Kidney epithelial cell (primary cell): Measurements from ENCODE around the gene RBM19. TPM values are rescaled to one million over a fixed set of nuclear protein-coding genes. Genes with fewer than 3 reads are reported as not detected.

Experiments
- DNase-seq: peaks from one replicate; pipeline ENCODE4 v3.0.0-alpha.2; 2010; ENCODE audit warnings: low read depth
- H3K27me3 ChIP-seq: 2 replicates; pipeline ENCODE4 v1.6.0; 2011; ENCODE audit warnings: low read length; ENCODE audit not compliant: control insufficient read depth, insufficient read depth
- H3K36me3 ChIP-seq: 2 replicates; pipeline ENCODE4 v1.5.1; 2011; ENCODE audit warnings: low read length; ENCODE audit not compliant: control insufficient read depth, insufficient read depth
- H3K4me3 ChIP-seq: 2 replicates; pipeline ENCODE4 v1.5.1; 2011; ENCODE audit warnings: low read depth, mild to moderate bottlenecking, control low read depth, low read length
- CTCF ChIP-seq: IDR thresholded peaks from 2 replicates; pipeline ENCODE4 v1.5.1; 2011; ENCODE audit warnings: mild to moderate bottlenecking, moderate library complexity, low read length, control low read depth, inconsistent platforms; ENCODE audit not compliant: insufficient read depth, poor library complexity, severe bottlenecking
- total RNA-seq: library from RNA; depleted of rRNA; stranded (reverse); fragments of >200 nt; gene quantifications from 2 replicates; pipeline ENCODE4 v1.2.3, GENCODE V29; 2015

Gene RBM19
- total RNA-seq, 1 donor from 2014 or later = 30.9 TPM

DNA sequence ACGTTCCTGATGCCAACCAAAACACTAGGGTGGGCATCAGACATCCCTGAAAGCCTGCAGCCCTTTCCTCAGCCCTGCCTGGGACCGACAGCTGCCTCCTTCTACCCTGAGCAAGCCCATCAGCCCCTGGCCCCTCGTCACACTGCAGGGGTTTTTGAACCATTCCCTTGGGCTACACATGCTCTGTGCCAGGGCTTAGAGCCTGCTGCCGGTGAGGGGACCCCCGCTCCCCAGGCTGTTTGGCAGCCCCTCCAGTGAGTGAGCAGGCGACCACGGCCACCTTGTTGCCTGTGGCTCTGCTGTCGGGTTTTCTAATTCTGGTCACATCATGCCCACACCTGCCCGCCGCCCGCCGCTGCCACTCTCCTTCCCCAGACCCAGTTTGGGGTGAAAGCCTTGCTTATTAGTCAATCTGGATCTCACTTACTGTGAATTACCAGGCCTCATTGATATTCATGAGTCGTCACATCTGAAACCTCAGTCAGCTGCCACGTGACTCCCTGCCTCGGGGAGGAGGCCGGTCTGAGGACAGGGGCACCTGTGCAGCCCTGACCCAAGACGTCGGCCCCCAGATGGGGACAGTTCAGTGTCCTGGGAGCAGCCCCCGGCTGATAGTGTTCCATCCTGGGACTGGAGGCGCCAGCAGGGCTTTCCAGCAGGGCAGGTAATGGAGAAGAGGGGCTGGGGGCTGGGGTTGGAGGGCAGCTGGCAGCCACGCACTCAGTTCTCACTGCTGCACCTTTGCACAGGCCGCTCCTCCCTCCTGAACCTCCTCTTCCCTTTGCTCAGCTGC lies 163.0 kb downstream of the RBM19 start:
- TF ChIP-seq CTCF = no peak
- DNase-seq = no peak
- Histone ChIP-seq H3K36me3 (no peaks in the 10 kb centered on the region), H3K4me3 (no peak overlapping the region), H3K27me3 (peaks cover 16% of the 10 kb centered on the region)

- DNase-seq = no peak
- no peak for TF ChIP-seq CTCF
- H3K36me3 ChIP-seq = no peaks in the 10 kb centered on the region
- H3K27me3 ChIP-seq = peaks cover 17% of the 10 kb centered on the region
- no peak overlapping the region for H3K4me3 ChIP-seq
Observed at GRCh38 chr12:113802000-113802749, 163.9 kb downstream of the RBM19 start.

- Histone ChIP-seq H3K36me3 (no peaks in the 10 kb centered on the region), H3K27me3 (peaks cover 24% of the 10 kb centered on the region), H3K4me3 (no peak overlapping the region)
- no peak for TF ChIP-seq CTCF
- DNase-seq = no peak
Observed at GRCh38 chr12:113800201-113800600, 165.9 kb downstream of the RBM19 start.

GRCh38 chr12:113798552-113798951 lies 167.6 kb downstream of the RBM19 start:
- no peak for DNase-seq
- H3K36me3 ChIP-seq = no peaks in the 10 kb centered on the region
- peaks cover 24% of the 10 kb centered on the region for H3K27me3 ChIP-seq
- H3K4me3 ChIP-seq = no peak overlapping the region
- TF ChIP-seq CTCF = no peak

DNA sequence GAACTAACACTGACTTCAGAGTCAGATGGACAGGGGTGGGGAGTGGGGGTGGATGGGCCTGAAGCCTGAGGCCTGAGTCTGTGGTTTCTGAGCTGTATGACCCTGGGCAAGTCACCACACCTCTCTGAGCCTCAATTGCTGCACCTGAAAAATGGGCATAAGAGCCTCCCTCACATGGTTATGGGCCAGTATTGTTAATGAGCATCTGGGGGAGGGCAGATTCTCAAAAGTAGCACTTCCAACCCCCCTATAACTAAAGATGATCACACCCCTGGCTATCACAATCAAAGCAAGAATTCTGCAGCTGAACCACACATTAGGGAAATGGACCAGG lies 168.6 kb downstream of the RBM19 start:
- DNase-seq = no peak
- Histone ChIP-seq H3K27me3 (peaks cover 14% of the 10 kb centered on the region), H3K36me3 (no peaks in the 10 kb centered on the region), H3K4me3 (no peak overlapping the region)
- no peak for TF ChIP-seq CTCF
